Spleen (tissue), 11 donors: ENCODE measurements around the gene SLC25A6. TPM values are rescaled to one million over a fixed set of nuclear protein-coding genes. Genes with fewer than 3 reads are reported as not detected.
"Not testable (repeated sequence)": the region's sequence is repeated elsewhere in the genome, so short reads cannot be mapped to it uniquely, and the experiment has no call there.

Experiments used
- DNase-seq: peaks from one replicate; pipeline ENCODE4 v3.0.0-alpha.2; 2020
- H3K27ac ChIP-seq, 8 donors: fragments of 200-600 bp; sonication (generic) in 7 of 8; 1 replicate in 4 of 8; 2 replicates in 4 of 8; pipeline versions ENCODE4 v1.5.0 to v1.8.0; 2016 to 2021; ENCODE audit warnings: inconsistent platforms in 4 of 8, mild to moderate bottlenecking in 4 of 8, moderate library complexity in 1 of 8
- H3K27me3 ChIP-seq, 7 donors: fragments of 200-600 bp; sonication (generic) in 6 of 7; replicated peaks in 1 of 7; 1 replicate in 4 of 7; 2 replicates in 3 of 7; pipeline versions ENCODE4 v1.5.0 to v1.8.0; 2016 to 2021; ENCODE audit warnings: inconsistent platforms in 3 of 7, mild to moderate bottlenecking in 1 of 7
- H3K36me3 ChIP-seq, 6 donors: fragments of 200-600 bp; sonication (generic) in 5 of 6; 1 replicate in 4 of 6; 2 replicates in 2 of 6; pipeline versions ENCODE4 v1.5.0 to v1.8.0; 2016 to 2021; ENCODE audit warnings: inconsistent platforms in 2 of 6
- H3K4me1 ChIP-seq, 6 donors: fragments of 200-600 bp; sonication (generic) in 5 of 6; 1 replicate in 3 of 6; 2 replicates in 3 of 6; pipeline versions ENCODE4 v1.5.0 to v1.8.0; 2016 to 2021; ENCODE audit warnings: inconsistent platforms in 3 of 6
- H3K4me3 ChIP-seq, 8 donors: fragments of 200-600 bp; sonication (generic) in 7 of 8; 1 replicate in 4 of 8; 2 replicates in 4 of 8; pipeline versions ENCODE4 v1.5.0 to v1.8.0; 2016 to 2021; ENCODE audit warnings: inconsistent platforms in 4 of 8, mild to moderate bottlenecking in 4 of 8, moderate library complexity in 2 of 8
- H3K9me3 ChIP-seq, 8 donors: fragments of 200-600 bp; sonication (generic) in 7 of 8; 1 replicate in 4 of 8; 2 replicates in 4 of 8; pipeline versions ENCODE4 v1.5.0 to v1.8.0; 2016 to 2021; ENCODE audit warnings: inconsistent platforms in 4 of 8
- POLR2A ChIP-seq, 3 donors: fragments of 450-650 bp; IDR thresholded peaks; one replicate each; pipeline ENCODE4 v1.5.1; 2017; ENCODE audit warnings: antibody characterized with exemption in 3 of 3, mild to moderate bottlenecking in 1 of 3
- POLR2AphosphoS5 ChIP-seq, 3 donors: sonication (generic); formaldehyde crosslinking; IDR thresholded peaks; one replicate each; pipeline ENCODE4 v1.5.1; 2017; ENCODE audit warnings: antibody characterized with exemption in 3 of 3
- WGBS, 5 donors: extraction: QIAGEN DNeasy Blood & Tissue Kit in 3 of 5; methylation state at CpG; one replicate each; pipeline versions ENCODE4 v1.1.5 to v1.1.7; 2013 to 2018; 5-methylcytosine and 5-hydroxymethylcytosine counted together
- intact Hi-C: fragments of 100-400 bp; cut with DNase I; formaldehyde crosslinking; loops from one replicate; pipeline ENCODE4 v1.15.0; 2023; ENCODE audit warnings: low total_unique reads
- polyA plus RNA-seq, 3 donors: library from polyadenylated mRNA; stranded (reverse); fragments of 200-250 nt; gene quantifications; one replicate each; pipeline ENCODE4 v1.2.1, GENCODE V29; 2013
- total RNA-seq, 7 donors: library from RNA; depleted of rRNA in 3 of 7; stranded (reverse); fragments of >200 nt in 3 of 7; fragmentation: NEBNext Ultra II Directional in 4 of 7; extraction: Animal tissue kit (Norgen Biotek cat#: 25700) in 4 of 7; gene quantifications; one replicate each; pipeline versions ENCODE4 v1.1.0 to v1.2.1, GENCODE V29; 2016 to 2021
- TF ChIP-seq, protein P1 (sequence below), 11 experiments: fragments of 200-600 bp in 7 of 11; fragments of 450-650 bp in 4 of 11; sonication (generic) in 4 of 11; IDR thresholded peaks in 8 of 11; conservative IDR thresholded peaks in 3 of 11; 1 replicate in 7 of 11; 2 replicates in 4 of 11; pipeline versions ENCODE4 v1.4.0 to v1.8.0; 2016 to 2021; ENCODE audit warnings: antibody characterized with exemption in 11 of 11, inconsistent platforms in 4 of 11, mild to moderate bottlenecking in 1 of 11
- donor health status: healthy with polysubstance abuse.
- donor health status: DM: no; HTN: no; CAD: no; lungs with moderate emphysema.
- donor health status: DM: no; HTN: no; CAD: no.
- donor health status: Bipolar disorder and iron deficiency.
- donor health status: healthy.
- donor health status: DM: no; HTN: no; CAD: no.
- donor health status: DM: yes; HTN: yes; CAD: no.

SLC25A6 gene
- total and polyA plus RNA-seq, 10 donors = 255 to 443 (median 305) TPM

- Histone ChIP-seq H3K9me3 (no peaks in the 10 kb centered on the region), H3K27ac (no peak overlapping the region), H3K4me1 (peaks cover 0 to 4% (median 0%) of the 10 kb centered on the region in 6 donors), H3K4me3 (no peak overlapping the region), H3K36me3 (peaks cover 0 to 69% (median 37%) of the 10 kb centered on the region in 6 donors), H3K27me3 (no peaks in the 10 kb centered on the region)
- 84 to 93% (median 92%) methylated on average over 28 to 31 of the region's 31 CpGs for WGBS, 5 donors
- intact Hi-C loops = no loop called here
- TF ChIP-seq, protein P1, sequence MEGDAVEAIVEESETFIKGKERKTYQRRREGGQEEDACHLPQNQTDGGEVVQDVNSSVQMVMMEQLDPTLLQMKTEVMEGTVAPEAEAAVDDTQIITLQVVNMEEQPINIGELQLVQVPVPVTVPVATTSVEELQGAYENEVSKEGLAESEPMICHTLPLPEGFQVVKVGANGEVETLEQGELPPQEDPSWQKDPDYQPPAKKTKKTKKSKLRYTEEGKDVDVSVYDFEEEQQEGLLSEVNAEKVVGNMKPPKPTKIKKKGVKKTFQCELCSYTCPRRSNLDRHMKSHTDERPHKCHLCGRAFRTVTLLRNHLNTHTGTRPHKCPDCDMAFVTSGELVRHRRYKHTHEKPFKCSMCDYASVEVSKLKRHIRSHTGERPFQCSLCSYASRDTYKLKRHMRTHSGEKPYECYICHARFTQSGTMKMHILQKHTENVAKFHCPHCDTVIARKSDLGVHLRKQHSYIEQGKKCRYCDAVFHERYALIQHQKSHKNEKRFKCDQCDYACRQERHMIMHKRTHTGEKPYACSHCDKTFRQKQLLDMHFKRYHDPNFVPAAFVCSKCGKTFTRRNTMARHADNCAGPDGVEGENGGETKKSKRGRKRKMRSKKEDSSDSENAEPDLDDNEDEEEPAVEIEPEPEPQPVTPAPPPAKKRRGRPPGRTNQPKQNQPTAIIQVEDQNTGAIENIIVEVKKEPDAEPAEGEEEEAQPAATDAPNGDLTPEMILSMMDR (IDR thresholded peaks at IDR 0.05 in 8 of 11, conservative IDR thresholded peaks at IDR 0.05 in 3 of 11) = no peak
- TF ChIP-seq POLR2AphosphoS5 (IDR thresholded peaks at IDR 0.05) (no peak), POLR2A (IDR thresholded peaks at IDR 0.05) (no peak)
- peak; percentile 47 for DNase-seq
Measured at GRCh38 chrX:1412551-1413161, 20.7 kb upstream of the SLC25A6 start.

GRCh38 chrX:1411326-1411725 lies 19.4 kb upstream of the SLC25A6 start:
- Histone ChIP-seq H3K36me3 (peaks cover 0 to 73% (median 49%) of the 10 kb centered on the region in 6 donors), H3K27me3 (no peaks in the 10 kb centered on the region), H3K4me3 (no peak overlapping the region), H3K4me1 (peaks cover 0 to 4% (median 0%) of the 10 kb centered on the region in 6 donors), H3K9me3 (no peaks in the 10 kb centered on the region), H3K27ac (no peak overlapping the region)
- DNase-seq = peak; percentile 61
- intact Hi-C loops = no loop called here
- 76 to 88% (median 84%) methylated on average over 12 of the region's 12 CpGs for WGBS, 5 donors
- no peak for TF ChIP-seq POLR2A (IDR thresholded peaks at IDR 0.05)
- TF ChIP-seq, protein P1 (IDR thresholded peaks at IDR 0.05 in 8 of 11, conservative IDR thresholded peaks at IDR 0.05 in 3 of 11) = no peak
- no peak for TF ChIP-seq POLR2AphosphoS5 (IDR thresholded peaks at IDR 0.05)

GRCh38 chrX:1407035-1407434 lies 15.1 kb upstream of the SLC25A6 start:
- intact Hi-C loops = no loop called here
- H3K4me1 ChIP-seq = peaks cover 0 to 4% (median 0%) of the 10 kb centered on the region in 6 donors
- H3K27me3 ChIP-seq = no peaks in the 10 kb centered on the region
- H3K36me3 ChIP-seq = peaks cover 0 to 76% (median 56%) of the 10 kb centered on the region in 6 donors
- no peak overlapping the region for H3K4me3 ChIP-seq
- no peak for TF ChIP-seq POLR2A (IDR thresholded peaks at IDR 0.05)
- no peak for TF ChIP-seq POLR2AphosphoS5 (IDR thresholded peaks at IDR 0.05)
- TF ChIP-seq, protein P1 (IDR thresholded peaks at IDR 0.05 in 8 of 11, conservative IDR thresholded peaks at IDR 0.05 in 3 of 11) = no peak
- no peak for DNase-seq
- H3K27ac ChIP-seq = no peak overlapping the region
- no peaks in the 10 kb centered on the region for H3K9me3 ChIP-seq

DNA sequence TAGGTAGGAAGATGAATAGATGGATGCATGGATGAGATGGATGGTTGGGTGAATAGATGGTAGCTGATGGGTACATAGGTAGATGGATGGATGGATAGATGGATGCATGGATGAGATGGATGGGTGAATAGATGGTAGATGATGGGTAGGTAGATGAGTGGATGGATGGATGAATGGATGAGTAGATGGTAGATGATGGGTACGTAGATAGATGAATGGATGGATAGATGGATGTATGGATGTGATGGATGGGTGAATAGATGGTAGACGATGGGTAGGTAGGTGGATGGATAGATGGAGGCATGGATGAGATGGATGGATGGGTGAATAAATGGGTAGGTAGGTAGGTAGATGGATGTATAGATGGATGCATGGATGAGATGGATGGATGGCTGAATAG lies 13.9 kb upstream of the SLC25A6 start:
- H3K4me3 ChIP-seq, H3K9me3 ChIP-seq, H3K4me1 ChIP-seq, H3K27ac ChIP-seq, DNase-seq, intact Hi-C loops, H3K27me3 ChIP-seq: not testable (repeated sequence)
- peaks cover 0 to 77% (median 54%) of the 10 kb centered on the region in 6 donors for H3K36me3 ChIP-seq
- 90 to 99% (median 97%) methylated on average over 2 of the region's 2 CpGs for WGBS, 5 donors

DNA sequence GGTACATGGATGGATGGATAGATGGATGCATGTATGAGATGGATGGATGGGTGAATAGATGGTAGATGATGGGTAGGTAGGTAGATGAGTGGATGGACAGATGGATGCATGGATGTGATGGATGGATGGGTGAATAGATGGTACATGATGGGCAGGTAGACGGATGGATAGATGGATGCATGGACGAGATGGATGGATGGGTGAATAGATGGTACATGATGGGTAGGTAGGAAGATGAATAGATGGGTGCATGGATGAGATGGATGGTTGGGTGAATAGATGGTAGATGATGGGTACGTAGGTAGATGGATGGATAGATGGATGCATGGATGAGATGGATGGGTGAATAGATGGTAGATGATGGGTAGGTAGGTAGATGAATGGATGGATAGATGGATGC lies 12.0 kb upstream of the SLC25A6 start:
- WGBS, 5 donors = 91 to 100% (median 98%) methylated on average over 3 of the region's 3 CpGs
- intact Hi-C loops = not testable (repeated sequence)
- peaks cover 0 to 90% (median 54%) of the 10 kb centered on the region in 6 donors for H3K36me3 ChIP-seq

More for the DNA sequence above, 12.0 kb upstream of the SLC25A6 start:
- H3K27ac ChIP-seq, DNase-seq, H3K27me3 ChIP-seq, H3K9me3 ChIP-seq, H3K4me1 ChIP-seq, H3K4me3 ChIP-seq: not testable (repeated sequence)
